IPS-15b (cell line): ENCODE data around the gene ZNF30.

Experiments used
- H3K27me3 ChIP-seq: one replicate; pipeline ENCODE4 v1.6.1; 2013; ENCODE audit warnings: low read length; ENCODE audit not compliant: control insufficient read depth, insufficient read depth
- H3K36me3 ChIP-seq: one replicate; pipeline ENCODE4 v1.6.1; 2013; ENCODE audit warnings: low read length; ENCODE audit not compliant: control insufficient read depth, insufficient read depth
- H3K4me1 ChIP-seq: one replicate; pipeline ENCODE4 v1.6.1; 2013; ENCODE audit warnings: mild to moderate bottlenecking, low read length; ENCODE audit not compliant: control insufficient read depth, insufficient read depth
- H3K4me3 ChIP-seq: one replicate; pipeline ENCODE4 v1.5.1; 2013; ENCODE audit warnings: low read depth, low read length
- H3K9ac ChIP-seq: one replicate; pipeline ENCODE4 v1.6.1; 2013; ENCODE audit warnings: low read depth, mild to moderate bottlenecking, low read length
- H3K9me3 ChIP-seq: one replicate; pipeline ENCODE4 v1.6.1; 2013; ENCODE audit warnings: mild to moderate bottlenecking, low read length; ENCODE audit not compliant: control insufficient read depth, insufficient read depth

ZNF30 gene

GRCh38 chr19:34925278-34925855 is 1.3 kb upstream of the ZNF30 start:
- Histone ChIP-seq H3K4me1 (no peaks in the 10 kb centered on the region), H3K9ac (no peak overlapping the region), H3K36me3 (no peaks in the 10 kb centered on the region), H3K9me3 (peaks cover 4% of the 10 kb centered on the region), H3K4me3 (no peak overlapping the region), H3K27me3 (no peaks in the 10 kb centered on the region)

GRCh38 chr19:34926361-34926684 is 380 bp upstream of the ZNF30 start:
- no peaks in the 10 kb centered on the region for H3K27me3 ChIP-seq
- H3K36me3 ChIP-seq: no peaks in the 10 kb centered on the region
- H3K9me3 ChIP-seq: peaks cover 4% of the 10 kb centered on the region
- no peak overlapping the region for H3K9ac ChIP-seq
- no peaks in the 10 kb centered on the region for H3K4me1 ChIP-seq
- no peak overlapping the region for H3K4me3 ChIP-seq

- Histone ChIP-seq H3K27me3 (no peaks in the 10 kb centered on the region), H3K9ac (no peak overlapping the region), H3K4me1 (no peaks in the 10 kb centered on the region), H3K36me3 (peaks cover 8% of the 10 kb centered on the region), H3K4me3 (no peak overlapping the region), H3K9me3 (no peaks in the 10 kb centered on the region)
These were observed 5.8 kb downstream of the ZNF30 start for GRCh38 chr19:34932494-34932893.

- Histone ChIP-seq H3K27me3 (no peaks in the 10 kb centered on the region), H3K9ac (no peak overlapping the region), H3K4me3 (no peak overlapping the region), H3K4me1 (no peaks in the 10 kb centered on the region), H3K9me3 (no peaks in the 10 kb centered on the region), H3K36me3 (peaks cover 8% of the 10 kb centered on the region)
These were observed 9.5 kb downstream of the ZNF30 start for GRCh38 chr19:34936184-34936583.

GRCh38 chr19:34938886-34939285 is 12.2 kb downstream of the ZNF30 start:
- Histone ChIP-seq H3K4me3 (no peak overlapping the region), H3K36me3 (peaks cover 4% of the 10 kb centered on the region), H3K9me3 (peaks cover 6% of the 10 kb centered on the region), H3K4me1 (no peaks in the 10 kb centered on the region), H3K27me3 (no peaks in the 10 kb centered on the region), H3K9ac (no peak overlapping the region)

GRCh38 chr19:34943861-34944573 is 17.3 kb downstream of the ZNF30 start:
- Histone ChIP-seq H3K4me1 (no peaks in the 10 kb centered on the region), H3K36me3 (peaks cover 6% of the 10 kb centered on the region), H3K9me3 (peaks cover 16% of the 10 kb centered on the region), H3K27me3 (no peaks in the 10 kb centered on the region), H3K9ac (no peak overlapping the region), H3K4me3 (no peak overlapping the region)

GRCh38 chr19:34953092-34953491 is 26.4 kb downstream of the ZNF30 start:
- no peak overlapping the region for H3K4me3 ChIP-seq
- H3K9me3 ChIP-seq: peaks cover 19% of the 10 kb centered on the region
- no peaks in the 10 kb centered on the region for H3K27me3 ChIP-seq
- H3K9ac ChIP-seq: no peak overlapping the region
- H3K36me3 ChIP-seq: peaks cover 12% of the 10 kb centered on the region
- H3K4me1 ChIP-seq: no peaks in the 10 kb centered on the region

- Histone ChIP-seq H3K9me3 (peaks cover 37% of the 10 kb centered on the region), H3K4me1 (peaks cover 8% of the 10 kb centered on the region), H3K36me3 (peaks cover 34% of the 10 kb centered on the region)
These were observed 31.4 kb downstream of the ZNF30 start for GRCh38 chr19:34957830-34958751.

GRCh38 chr19:34959021-34959420 is 32.3 kb downstream of the ZNF30 start:
- H3K4me1 ChIP-seq: peaks cover 8% of the 10 kb centered on the region
- no peak overlapping the region for H3K9ac ChIP-seq
- H3K9me3 ChIP-seq: peaks cover 37% of the 10 kb centered on the region
- peaks cover 7% of the 10 kb centered on the region for H3K27me3 ChIP-seq
- H3K4me3 ChIP-seq: no peak overlapping the region
- H3K36me3 ChIP-seq: peaks cover 34% of the 10 kb centered on the region

More at GRCh38 chr19:34957830-34958751, 31.4 kb downstream of the ZNF30 start:
- H3K27me3 ChIP-seq: peaks cover 6% of the 10 kb centered on the region
- no peak overlapping the region for H3K9ac ChIP-seq
- H3K4me3 ChIP-seq: no peak overlapping the region

- peaks cover 7% of the 10 kb centered on the region for H3K27me3 ChIP-seq
- no peak overlapping the region for H3K9ac ChIP-seq
- H3K4me1 ChIP-seq: peaks cover 8% of the 10 kb centered on the region
- H3K9me3 ChIP-seq: peaks cover 37% of the 10 kb centered on the region
- no peak overlapping the region for H3K4me3 ChIP-seq
- peaks cover 34% of the 10 kb centered on the region for H3K36me3 ChIP-seq
These were observed 33.6 kb downstream of the ZNF30 start for GRCh38 chr19:34960103-34960805.

- H3K36me3 ChIP-seq: peaks cover 31% of the 10 kb centered on the region
- no peak overlapping the region for H3K9ac ChIP-seq
- H3K4me1 ChIP-seq: peaks cover 8% of the 10 kb centered on the region
- H3K9me3 ChIP-seq: peaks cover 37% of the 10 kb centered on the region
- no peak overlapping the region for H3K4me3 ChIP-seq
- H3K27me3 ChIP-seq: peaks cover 7% of the 10 kb centered on the region
These were observed 34.4 kb downstream of the ZNF30 start for GRCh38 chr19:34960940-34961679.
